Activated T-helper 1 cell treated with anti-CD3 and anti-CD28 coated beads, Interleukin-12 subunit alpha, Interleukin-12 subunit beta, Interleukin-2, Interleukin-4 antibody, amounts not matched to agents 30 ng/mL and 10 ng/mL and 1 ng/mL, durations not matched to agents 14 hours and 24 hours and 36 hours (primary cell): Measurements from ENCODE around the gene CDKN1C. TPM values are rescaled to one million over a fixed set of nuclear protein-coding genes. Genes with fewer than 3 reads are reported as not detected.

Experiments used
- DNase-seq: peaks from one replicate; pipeline ENCODE4 v3.0.0; 2021; ENCODE audit warnings: low spot score
- H3K27ac Mint-ChIP-seq: one replicate; pipeline ENCODE4 v1.8.0; 2021; ENCODE audit warnings: mild to moderate bottlenecking, mixed read lengths
- H3K27me3 Mint-ChIP-seq: one replicate; pipeline ENCODE4 v1.8.0; 2022; ENCODE audit warnings: mild to moderate bottlenecking, moderate library complexity, mixed read lengths; ENCODE audit not compliant: insufficient read depth
- H3K36me3 Mint-ChIP-seq: one replicate; pipeline ENCODE4 v1.8.0; 2021; ENCODE audit warnings: low read depth, mixed read lengths
- H3K4me1 Mint-ChIP-seq: one replicate; pipeline ENCODE4 v1.8.0; 2021; ENCODE audit warnings: low read depth, mixed read lengths
- H3K4me3 Mint-ChIP-seq: one replicate; pipeline ENCODE4 v1.8.0; 2021; ENCODE audit warnings: mild to moderate bottlenecking, moderate library complexity, mixed read lengths
- H3K9me3 Mint-ChIP-seq: one replicate; pipeline ENCODE4 v1.8.0; 2021; ENCODE audit warnings: mixed read lengths
- intact Hi-C: fragments of 100-400 bp; cut with micrococcal nuclease; formaldehyde crosslinking; loops from one replicate; pipeline ENCODE4 v1.15.1; 2024
- total RNA-seq: library from RNA; stranded (reverse); gene quantifications from 2 replicates; pipeline ENCODE4 v1.2.3, GENCODE V29; 2022

Gene CDKN1C
- total RNA-seq, 1 donor from 2014 or later: 3.9 TPM

GRCh38 chr11:2887515-2888195, 2.1 kb upstream of the CDKN1C start:
- no peak for DNase-seq
- Mint-ChIP-seq H3K9me3 (no peaks in the 10 kb centered on the region), H3K4me1 (peaks cover 9% of the 10 kb centered on the region), H3K27me3 (peaks cover 14% of the 10 kb centered on the region), H3K27ac (no peak overlapping the region), H3K36me3 (no peaks in the 10 kb centered on the region), H3K4me3 (peak overlapping the region; percentile 7)
- intact Hi-C loops: loop anchor here (1.0 to 5.0 kb wide), 4 partner anchors 100 to 459 kb away; no protein-coding TSS in a partner anchor

GRCh38 chr11:2886936-2887335, 1.4 kb upstream of the CDKN1C start:
- H3K9me3 Mint-ChIP-seq: no peaks in the 10 kb centered on the region
- H3K4me3 Mint-ChIP-seq: peak overlapping the region; percentile 9
- H3K27me3 Mint-ChIP-seq: peaks cover 16% of the 10 kb centered on the region
- no peaks in the 10 kb centered on the region for H3K36me3 Mint-ChIP-seq
- peaks cover 7% of the 10 kb centered on the region for H3K4me1 Mint-ChIP-seq
- DNase-seq: no peak
- intact Hi-C loops: loop anchor here (5.0 kb wide), 2 partner anchors 100 to 205 kb away; no protein-coding TSS in a partner anchor
- no peak overlapping the region for H3K27ac Mint-ChIP-seq

GRCh38 chr11:2886191-2886894, 768 bp upstream of the CDKN1C start:
- Mint-ChIP-seq H3K9me3 (no peaks in the 10 kb centered on the region), H3K36me3 (no peaks in the 10 kb centered on the region), H3K4me3 (peak overlapping the region; percentile 9), H3K27ac (no peak overlapping the region), H3K27me3 (peaks cover 18% of the 10 kb centered on the region), H3K4me1 (peaks cover 2% of the 10 kb centered on the region)
- DNase-seq: no peak
- intact Hi-C loops: loop anchor here (5.0 kb wide), 2 partner anchors 101 to 206 kb away; no protein-coding TSS in a partner anchor

- Mint-ChIP-seq H3K36me3 (no peaks in the 10 kb centered on the region), H3K27ac (peak overlapping the region; percentile 58), H3K4me1 (no peaks in the 10 kb centered on the region), H3K27me3 (peaks cover 21% of the 10 kb centered on the region), H3K9me3 (no peaks in the 10 kb centered on the region), H3K4me3 (peak overlapping the region; percentile 88)
- DNase-seq: no peak
- intact Hi-C loops: loop anchor here (1.0 to 5.0 kb wide), 9 partner anchors 14 to 616 kb away; partner anchors contain the start of genes CARS1, TRPM5 and TSPAN32
Observed at GRCh38 chr11:2885017-2885677, 428 bp downstream of the CDKN1C start.

GRCh38 chr11:2883979-2884815, 1.4 kb downstream of the CDKN1C start:
- H3K27me3 Mint-ChIP-seq: peaks cover 24% of the 10 kb centered on the region
- H3K4me3 Mint-ChIP-seq: no peak overlapping the region
- no peak overlapping the region for H3K27ac Mint-ChIP-seq
- no peaks in the 10 kb centered on the region for H3K36me3 Mint-ChIP-seq
- H3K4me1 Mint-ChIP-seq: no peaks in the 10 kb centered on the region
- no peak for DNase-seq
- intact Hi-C loops: loop anchor here (2.0 kb wide), 3 partner anchors 15 to 615 kb away; partner anchors contain the start of gene TSPAN32
- H3K9me3 Mint-ChIP-seq: no peaks in the 10 kb centered on the region

GRCh38 chr11:2883640-2883978, 2.0 kb downstream of the CDKN1C start:
- Mint-ChIP-seq H3K27ac (no peak overlapping the region), H3K27me3 (peaks cover 24% of the 10 kb centered on the region), H3K9me3 (no peaks in the 10 kb centered on the region), H3K36me3 (no peaks in the 10 kb centered on the region), H3K4me3 (no peak overlapping the region), H3K4me1 (no peaks in the 10 kb centered on the region)
- intact Hi-C loops: no loop called here
- DNase-seq: no peak

- Mint-ChIP-seq H3K4me3 (peak overlapping the region; percentile 63), H3K36me3 (no peaks in the 10 kb centered on the region), H3K4me1 (no peaks in the 10 kb centered on the region), H3K9me3 (no peaks in the 10 kb centered on the region), H3K27ac (no peak overlapping the region), H3K27me3 (peaks cover 24% of the 10 kb centered on the region)
- intact Hi-C loops: no loop called here
- no peak for DNase-seq
Observed at GRCh38 chr11:2882396-2883110, 3.0 kb downstream of the CDKN1C start.

- Mint-ChIP-seq H3K27ac (no peak overlapping the region), H3K9me3 (no peaks in the 10 kb centered on the region), H3K4me1 (no peaks in the 10 kb centered on the region), H3K36me3 (no peaks in the 10 kb centered on the region), H3K4me3 (no peak overlapping the region), H3K27me3 (peaks cover 20% of the 10 kb centered on the region)
- no peak for DNase-seq
- intact Hi-C loops: no loop called here
Observed at GRCh38 chr11:2881981-2882375, 3.6 kb downstream of the CDKN1C start.

GRCh38 chr11:2881076-2881980, 4.2 kb downstream of the CDKN1C start:
- Mint-ChIP-seq H3K36me3 (no peaks in the 10 kb centered on the region), H3K4me1 (no peaks in the 10 kb centered on the region), H3K27me3 (peaks cover 20% of the 10 kb centered on the region), H3K27ac (no peak overlapping the region), H3K9me3 (no peaks in the 10 kb centered on the region), H3K4me3 (no peak overlapping the region)
- no peak for DNase-seq
- intact Hi-C loops: no loop called here

- Mint-ChIP-seq H3K27me3 (peaks cover 20% of the 10 kb centered on the region), H3K27ac (no peak overlapping the region), H3K36me3 (no peaks in the 10 kb centered on the region), H3K9me3 (no peaks in the 10 kb centered on the region), H3K4me1 (no peaks in the 10 kb centered on the region), H3K4me3 (no peak overlapping the region)
- intact Hi-C loops: no loop called here
- no peak for DNase-seq
Observed at GRCh38 chr11:2880646-2881045, 4.9 kb downstream of the CDKN1C start.

GRCh38 chr11:2878782-2879181, 6.8 kb downstream of the CDKN1C start:
- Mint-ChIP-seq H3K27ac (no peak overlapping the region), H3K36me3 (no peaks in the 10 kb centered on the region), H3K4me3 (no peak overlapping the region), H3K27me3 (peaks cover 20% of the 10 kb centered on the region), H3K9me3 (no peaks in the 10 kb centered on the region), H3K4me1 (no peaks in the 10 kb centered on the region)
- no peak for DNase-seq
- intact Hi-C loops: no loop called here
